Smooth muscle cell (in vitro differentiated cells): ENCODE data around the gene FAM20C. TPM values are rescaled to one million over a fixed set of nuclear protein-coding genes. Genes with fewer than 3 reads are reported as not detected.

ENCODE experiments used
- DNase-seq: peaks from one replicate; lab custom pipeline; 2025; ENCODE audit not compliant: unreplicated experiment; lab: John Stamatoyannopoulos, UW
- H2AFZ ChIP-seq: fragments of 200-600 bp; sonication (generic); 2 replicates; pipeline ENCODE4 v1.6.0; 2016; ENCODE audit warnings: antibody characterized with exemption, low read depth, mild to moderate bottlenecking
- H3F3A ChIP-seq: fragments of 200-600 bp; sonication (generic); 2 replicates; pipeline ENCODE4 v1.6.0; 2017; ENCODE audit warnings: antibody characterized with exemption, low read depth
- H3K27ac ChIP-seq: fragments of 200-600 bp; sonication (generic); 2 replicates; pipeline ENCODE4 v1.5.1; 2016; ENCODE audit warnings: low read depth, mild to moderate bottlenecking
- H3K27me3 ChIP-seq: fragments of 200-600 bp; sonication (generic); 2 replicates; pipeline ENCODE4 v1.6.1; 2016; ENCODE audit warnings: low read depth, mild to moderate bottlenecking
- H3K36me3 ChIP-seq: fragments of 200-600 bp; sonication (generic); 2 replicates; pipeline ENCODE4 v1.5.1; 2016; ENCODE audit warnings: low read depth
- H3K4me1 ChIP-seq: fragments of 200-600 bp; sonication (generic); 2 replicates; pipeline ENCODE4 v1.5.1; 2016; ENCODE audit warnings: low read depth
- H3K4me2 ChIP-seq: fragments of 200-600 bp; sonication (generic); 2 replicates; pipeline ENCODE4 v1.6.0; 2016; ENCODE audit warnings: mild to moderate bottlenecking
- H3K4me3 ChIP-seq: fragments of 200-600 bp; sonication (generic); 2 replicates; pipeline ENCODE4 v1.5.1; 2016; ENCODE audit warnings: mild to moderate bottlenecking
- H3K79me2 ChIP-seq: fragments of 200-600 bp; sonication (generic); 2 replicates; pipeline ENCODE4 v1.6.0; 2016; ENCODE audit warnings: low read depth, mild to moderate bottlenecking
- H3K9ac ChIP-seq: fragments of 200-600 bp; sonication (generic); 2 replicates; pipeline ENCODE4 v1.6.0; 2016; ENCODE audit warnings: low read depth
- H3K9me3 ChIP-seq: fragments of 200-600 bp; sonication (generic); replicated peaks from 2 replicates; pipeline ENCODE4 v1.5.1; 2016; ENCODE audit warnings: low read depth
- H4K20me1 ChIP-seq: fragments of 200-600 bp; sonication (generic); 2 replicates; pipeline ENCODE4 v1.6.0; 2016; ENCODE audit warnings: low read depth
- WGBS: methylation state at CpG from one replicate; pipeline ENCODE4 v1.1.7; 2016; ENCODE audit warnings: low lambda C conversion rate; 5-methylcytosine and 5-hydroxymethylcytosine counted together
- polyA plus RNA-seq: library from polyadenylated mRNA; unstranded; fragments of >200 nt; fragmentation: Nextera tagmentation; extraction: Ambion mirVana; gene quantifications from 2 replicates; pipeline ENCODE4 v1.2.1, GENCODE V29; 2016
- total RNA-seq: library from RNA; depleted of rRNA; stranded (reverse); fragments of >200 nt; gene quantifications from 2 replicates; pipeline ENCODE4 v1.2.3, GENCODE V29; 2014
- TF ChIP-seq, protein P1 (sequence below): fragments of 200-600 bp; sonication (generic); IDR thresholded peaks from 2 replicates; pipeline ENCODE4 v1.5.1; 2017; ENCODE audit warnings: borderline replicate concordance, mild to moderate bottlenecking, antibody characterized with exemption; ENCODE audit not compliant: insufficient read depth, poor library complexity, severe bottlenecking

The FAM20C gene
- total and polyA plus RNA-seq, 2 experiments from 2014 or later: 5.6 to 6.2 TPM

DNA sequence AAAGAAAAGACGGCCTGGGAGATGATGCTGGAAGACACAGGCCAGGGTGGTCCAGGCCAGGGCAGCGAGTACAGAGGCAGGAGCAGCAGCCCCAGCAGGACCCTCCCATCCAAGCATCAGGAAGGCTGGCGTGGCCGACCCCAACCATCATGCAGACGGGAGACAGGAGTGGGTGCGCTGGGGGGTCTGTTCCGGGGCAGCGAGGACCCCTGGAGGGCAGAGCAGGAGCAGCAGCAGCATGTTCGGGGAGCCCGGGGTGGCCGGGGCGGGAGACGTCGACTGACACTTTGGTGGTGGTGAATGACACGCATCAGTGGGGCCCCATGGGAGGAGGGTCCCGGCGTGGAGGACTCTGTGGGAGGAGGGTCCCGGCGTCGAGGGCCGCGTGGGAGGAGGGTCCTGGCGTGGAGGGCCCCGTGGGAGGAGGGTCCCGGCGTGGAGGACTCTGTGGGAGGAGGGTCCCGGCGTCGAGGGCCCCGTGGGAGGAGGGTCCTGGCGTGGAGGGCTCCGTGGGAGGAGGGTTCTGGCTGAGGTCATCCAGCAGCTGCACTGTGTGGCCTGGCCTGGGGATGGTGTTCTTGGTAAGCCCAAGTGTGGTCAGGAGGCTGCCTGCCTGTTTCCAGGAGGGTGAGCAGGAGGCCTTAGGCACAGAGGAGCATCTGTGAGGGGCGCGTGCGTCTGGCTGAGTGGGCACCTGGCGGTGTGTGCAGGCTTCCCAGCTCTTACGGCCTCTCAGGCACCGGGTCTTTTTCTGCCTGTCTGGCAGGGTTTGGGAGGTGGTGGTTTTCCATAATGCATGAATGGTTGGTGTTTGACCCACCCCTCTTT, 38.9 kb downstream of the FAM20C start:
- DNase-seq: no peak
- Histone ChIP-seq H4K20me1 (no peaks in the 10 kb centered on the region), H3K4me3 (no peak overlapping the region), H3K9ac (no peak overlapping the region), H3K27me3 (no peaks in the 10 kb centered on the region), H3F3A (peaks cover 6% of the 10 kb centered on the region), H3K27ac (no peak overlapping the region), H3K79me2 (no peaks in the 10 kb centered on the region), H3K4me2 (no peak overlapping the region), H3K9me3 (no peaks in the 10 kb centered on the region), H3K36me3 (no peaks in the 10 kb centered on the region), H3K4me1 (peaks cover 6% of the 10 kb centered on the region), H2AFZ (no peak overlapping the region)
- 89% methylated on average over 38 of the region's 38 CpGs for WGBS
- TF ChIP-seq, protein P1, sequence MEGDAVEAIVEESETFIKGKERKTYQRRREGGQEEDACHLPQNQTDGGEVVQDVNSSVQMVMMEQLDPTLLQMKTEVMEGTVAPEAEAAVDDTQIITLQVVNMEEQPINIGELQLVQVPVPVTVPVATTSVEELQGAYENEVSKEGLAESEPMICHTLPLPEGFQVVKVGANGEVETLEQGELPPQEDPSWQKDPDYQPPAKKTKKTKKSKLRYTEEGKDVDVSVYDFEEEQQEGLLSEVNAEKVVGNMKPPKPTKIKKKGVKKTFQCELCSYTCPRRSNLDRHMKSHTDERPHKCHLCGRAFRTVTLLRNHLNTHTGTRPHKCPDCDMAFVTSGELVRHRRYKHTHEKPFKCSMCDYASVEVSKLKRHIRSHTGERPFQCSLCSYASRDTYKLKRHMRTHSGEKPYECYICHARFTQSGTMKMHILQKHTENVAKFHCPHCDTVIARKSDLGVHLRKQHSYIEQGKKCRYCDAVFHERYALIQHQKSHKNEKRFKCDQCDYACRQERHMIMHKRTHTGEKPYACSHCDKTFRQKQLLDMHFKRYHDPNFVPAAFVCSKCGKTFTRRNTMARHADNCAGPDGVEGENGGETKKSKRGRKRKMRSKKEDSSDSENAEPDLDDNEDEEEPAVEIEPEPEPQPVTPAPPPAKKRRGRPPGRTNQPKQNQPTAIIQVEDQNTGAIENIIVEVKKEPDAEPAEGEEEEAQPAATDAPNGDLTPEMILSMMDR: peak; percentile 36

DNA sequence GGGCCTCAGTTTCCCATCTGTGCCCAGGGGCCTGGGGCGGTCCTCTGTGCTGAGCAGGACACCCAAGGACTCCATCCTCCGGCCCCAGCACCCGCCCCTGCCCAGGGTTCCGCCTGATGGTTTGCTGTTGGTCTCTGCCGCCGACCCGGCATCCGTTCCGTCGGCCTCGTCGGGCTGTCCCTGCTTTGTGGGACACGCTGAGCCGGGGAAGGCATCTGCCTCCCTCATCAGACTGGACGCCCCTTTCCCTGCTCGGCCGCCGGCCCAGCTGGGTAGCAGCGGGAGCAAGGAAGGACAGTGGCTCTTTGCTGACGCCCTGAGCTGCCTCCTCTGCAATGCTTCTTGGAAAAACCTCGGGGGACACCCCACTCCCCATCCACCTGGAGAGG, 39.5 kb downstream of the FAM20C start:
- Histone ChIP-seq H3K9ac (no peak overlapping the region), H2AFZ (no peak overlapping the region), H3K36me3 (no peaks in the 10 kb centered on the region), H3K4me2 (no peak overlapping the region), H3K4me1 (peaks cover 6% of the 10 kb centered on the region), H3K79me2 (no peaks in the 10 kb centered on the region), H4K20me1 (no peaks in the 10 kb centered on the region), H3K9me3 (no peaks in the 10 kb centered on the region), H3K4me3 (no peak overlapping the region), H3K27ac (no peak overlapping the region), H3F3A (peaks cover 6% of the 10 kb centered on the region), H3K27me3 (no peaks in the 10 kb centered on the region)
- 91% methylated on average over 21 of the region's 21 CpGs for WGBS
- TF ChIP-seq, protein P1: no peak
- no peak for DNase-seq

DNA sequence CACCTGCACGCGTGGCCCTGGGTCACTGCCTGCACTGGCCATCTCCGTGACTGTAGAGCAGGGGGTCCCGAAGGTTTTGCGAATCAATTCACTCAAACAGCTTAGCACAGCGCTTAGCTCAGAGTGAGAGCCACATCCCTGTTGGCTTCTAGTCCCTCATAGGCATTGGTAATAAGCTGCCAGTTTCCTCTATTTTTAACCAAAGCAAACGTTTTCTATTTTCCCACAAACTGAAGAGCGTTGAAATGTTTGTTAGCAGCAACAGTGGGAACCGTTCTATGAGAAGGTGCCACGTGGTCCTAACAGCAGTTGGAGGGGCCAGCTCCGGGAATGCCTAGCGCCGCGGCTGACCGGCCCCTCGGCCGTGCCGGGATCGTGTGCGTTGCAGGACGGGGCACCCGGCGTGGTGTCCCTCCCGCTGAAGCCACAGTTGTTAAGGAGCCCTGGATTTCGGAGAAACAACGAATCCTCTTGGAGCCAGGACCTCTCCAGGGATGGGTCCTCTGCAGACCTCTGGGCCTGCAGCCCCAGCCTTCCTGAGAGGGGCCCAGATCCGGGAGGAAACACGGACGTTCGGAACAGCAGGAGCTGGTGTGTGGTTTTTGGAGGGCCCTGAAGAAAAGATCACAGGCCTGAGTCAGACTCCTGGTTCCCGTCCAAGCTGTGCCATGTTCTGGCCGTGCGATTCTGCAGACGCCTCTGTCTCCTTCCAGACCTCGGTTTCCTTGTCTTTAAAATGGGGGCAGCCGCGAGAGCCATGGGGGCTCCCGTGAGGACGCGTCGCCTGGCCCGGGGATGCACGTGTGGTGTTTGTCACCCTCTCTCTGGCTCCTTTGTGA, 40.3 kb downstream of the FAM20C start:
- peaks cover 6% of the 10 kb centered on the region for H3K4me1 ChIP-seq
- H3K4me3 ChIP-seq: no peak overlapping the region
- no peaks in the 10 kb centered on the region for H3K27me3 ChIP-seq
- H3K36me3 ChIP-seq: no peaks in the 10 kb centered on the region
- H3K9ac ChIP-seq: no peak overlapping the region
- H2AFZ ChIP-seq: no peak overlapping the region
- H3K4me2 ChIP-seq: no peak overlapping the region
- no peaks in the 10 kb centered on the region for H4K20me1 ChIP-seq
- H3F3A ChIP-seq: peaks cover 6% of the 10 kb centered on the region
- H3K9me3 ChIP-seq: no peaks in the 10 kb centered on the region
- DNase-seq: no peak
- H3K27ac ChIP-seq: no peak overlapping the region
- 76% methylated on average over 43 of the region's 43 CpGs for WGBS
- TF ChIP-seq, protein P1: no peak
- H3K79me2 ChIP-seq: no peaks in the 10 kb centered on the region
